ENCODE measurements around the gene ZDHHC8.

The ZDHHC8 gene

GRCh38 chr22:20096574-20097420 is 34.8 kb upstream of the ZDHHC8 start:
- no peak for DNase-seq

- no peak for DNase-seq
These were observed 32.4 kb upstream of the ZDHHC8 start for GRCh38 chr22:20099099-20099711.

GRCh38 chr22:20101638-20102037 is 30.0 kb upstream of the ZDHHC8 start:
- no peak for DNase-seq

DNA sequence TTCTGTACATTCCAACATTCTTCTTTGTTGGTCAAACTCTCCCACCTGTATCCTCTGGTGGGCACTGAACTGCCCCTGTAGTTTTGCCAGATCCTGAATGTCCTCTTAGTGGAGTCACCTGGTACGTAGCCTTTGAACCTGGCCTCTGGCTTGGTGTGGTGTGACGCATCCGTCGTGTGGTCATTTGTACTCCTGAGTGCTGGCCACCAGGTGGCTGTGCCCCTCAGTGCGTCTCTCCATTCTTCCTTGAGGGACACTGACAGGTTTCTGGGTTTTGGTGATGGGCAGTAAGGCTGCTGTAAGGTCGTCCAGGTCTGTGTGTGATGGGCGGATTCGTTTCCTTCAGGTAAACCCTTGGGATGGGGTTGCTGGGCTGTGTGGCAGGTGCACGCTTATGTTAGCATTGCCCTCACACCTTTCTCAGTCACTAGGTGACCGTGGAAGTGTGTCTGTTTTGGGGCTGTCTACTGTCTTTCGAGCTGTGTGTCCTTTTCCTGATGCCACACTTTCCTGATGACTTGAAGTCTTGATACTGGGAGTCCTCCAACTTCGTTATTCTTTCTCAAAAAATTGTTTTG is 29.3 kb upstream of the ZDHHC8 start:
- no peak for DNase-seq

- no peak for DNase-seq
These were observed 26.0 kb upstream of the ZDHHC8 start for GRCh38 chr22:20105456-20106204.

DNA sequence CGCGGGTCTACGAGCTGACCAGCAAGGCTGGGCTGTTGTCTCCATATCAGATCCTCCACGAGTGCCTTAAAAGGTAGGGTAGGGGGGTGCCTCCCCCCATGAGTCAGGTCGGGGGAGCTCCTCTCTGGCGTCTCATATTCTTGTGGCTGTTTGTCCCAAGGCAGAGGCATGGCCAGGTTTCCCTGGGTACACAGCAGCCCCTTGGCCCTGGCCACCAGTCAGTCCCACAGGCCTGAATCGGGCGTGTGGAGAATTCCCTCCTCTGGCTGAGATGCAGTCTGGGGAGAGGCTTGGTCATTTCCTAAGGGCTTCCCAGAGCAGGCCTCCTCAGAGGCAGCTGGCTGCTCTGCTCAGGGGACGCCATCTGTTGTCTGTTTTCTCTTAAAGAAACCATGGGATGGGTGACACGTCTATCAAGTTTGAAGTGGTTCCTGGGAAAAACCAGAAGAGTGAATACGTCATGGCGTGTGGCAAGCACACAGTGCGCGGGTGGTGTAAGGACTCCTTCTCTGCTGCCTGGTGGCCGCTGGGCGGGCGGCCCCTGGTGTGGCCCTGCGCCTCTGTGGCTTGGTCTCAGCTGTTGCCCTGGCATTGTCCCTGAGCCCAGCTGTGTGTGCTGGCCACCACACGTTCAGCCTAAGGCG is 25.3 kb upstream of the ZDHHC8 start:
- no peak for DNase-seq

- DNase-seq = no peak
These were observed 24.8 kb upstream of the ZDHHC8 start for GRCh38 chr22:20106849-20107237.

- no peak for DNase-seq
These were observed 24.1 kb upstream of the ZDHHC8 start for GRCh38 chr22:20107471-20107901.

DNA sequence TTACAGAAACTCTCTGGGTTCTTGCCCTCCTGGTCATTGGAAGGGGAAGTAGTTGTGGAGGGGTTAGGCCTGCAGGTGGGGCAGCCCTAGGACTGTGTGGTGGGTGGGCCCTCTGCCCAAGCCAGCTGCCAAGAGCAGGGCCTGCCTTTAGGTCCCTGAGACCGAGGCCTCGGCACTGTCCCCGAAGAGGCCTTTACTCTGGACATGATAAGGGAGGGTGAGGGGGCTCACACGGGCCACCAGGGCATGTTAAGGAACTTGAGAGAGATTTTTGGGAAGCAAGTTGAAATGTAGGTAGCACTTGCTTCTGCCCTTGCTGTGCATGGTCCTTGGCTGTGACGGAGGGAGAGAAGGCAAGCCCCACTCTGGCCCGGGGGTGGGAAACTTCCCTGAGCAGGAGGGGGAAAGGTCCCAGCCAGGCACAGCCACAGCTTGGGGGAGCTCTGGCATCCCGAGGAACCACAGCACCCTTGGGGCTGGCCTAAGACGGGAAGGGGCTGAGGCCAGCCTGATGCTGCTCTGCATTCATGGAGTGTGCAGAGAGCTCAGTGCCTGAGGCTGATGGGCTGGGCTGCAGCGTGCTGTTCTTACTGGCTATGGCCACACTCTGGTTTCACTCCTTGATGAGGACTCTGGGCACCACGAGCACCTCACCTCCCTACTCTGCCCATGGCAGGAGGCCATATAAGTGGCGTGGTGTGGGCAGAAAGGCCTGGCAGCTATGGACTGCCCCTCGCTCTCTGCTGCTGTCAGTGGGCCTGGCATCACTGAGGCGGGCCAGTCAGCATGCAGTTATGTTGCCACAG is 23.4 kb upstream of the ZDHHC8 start:
- DNase-seq = no peak

DNA sequence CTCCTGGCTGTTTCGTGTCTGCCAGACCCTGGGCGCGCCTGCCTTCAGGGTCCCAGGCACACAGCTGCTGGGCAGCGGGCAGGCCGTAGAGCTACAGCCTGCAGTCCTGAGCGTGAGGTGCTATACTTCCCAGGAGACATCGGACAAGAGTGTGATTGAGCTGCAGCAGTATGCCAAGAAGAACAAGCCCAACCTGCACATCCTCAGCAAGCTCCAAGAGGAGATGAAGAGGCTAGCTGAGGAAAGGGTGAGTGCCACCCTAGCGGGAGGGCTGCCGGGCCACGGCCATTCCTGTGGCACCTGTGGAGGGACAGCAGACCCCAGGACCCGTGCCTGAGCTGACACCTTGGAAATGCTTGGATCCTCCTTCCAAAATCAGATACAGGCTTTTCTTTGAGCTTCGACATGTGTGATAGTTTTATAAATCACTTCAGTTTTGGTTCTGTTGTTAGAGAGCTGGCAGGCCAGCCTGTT is 22.8 kb upstream of the ZDHHC8 start:
- no peak for DNase-seq

GRCh38 chr22:20109411-20110358 is 21.9 kb upstream of the ZDHHC8 start:
- DNase-seq = no peak

- DNase-seq = no peak
These were observed 21.1 kb upstream of the ZDHHC8 start for GRCh38 chr22:20110359-20110985.

DNA sequence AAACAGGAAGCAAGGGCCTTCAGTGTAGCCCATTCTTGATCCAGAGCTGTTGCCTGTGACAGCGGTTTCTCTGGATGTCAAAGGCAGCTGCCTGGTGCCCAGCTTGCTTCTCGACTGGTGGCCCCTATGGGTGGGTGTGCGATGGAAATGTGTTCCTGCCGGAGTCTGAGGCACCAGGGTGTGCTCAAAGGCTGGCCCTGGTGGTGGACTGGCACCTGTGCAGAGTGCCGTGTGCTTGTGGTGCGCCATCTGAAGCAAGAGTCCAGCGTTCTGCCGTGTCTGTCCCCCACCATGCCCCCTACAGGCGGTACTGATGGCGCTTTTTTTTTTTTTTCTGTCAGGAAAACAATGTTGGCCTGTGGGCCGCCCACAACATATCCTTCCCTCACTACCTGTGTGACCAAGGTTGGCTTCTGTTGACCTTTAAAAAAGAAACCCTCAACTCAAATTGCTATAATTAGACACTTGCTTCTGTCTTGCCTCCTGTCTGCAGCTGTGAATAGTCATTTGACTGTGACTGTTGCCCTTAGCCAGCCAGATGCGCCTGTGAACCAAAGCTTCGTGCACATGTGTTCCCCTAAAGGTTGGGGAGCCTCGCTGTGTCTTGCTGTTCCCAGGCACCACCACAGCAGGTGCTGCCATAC is 20.4 kb upstream of the ZDHHC8 start:
- no peak for DNase-seq

- no peak for DNase-seq
These were observed 19.6 kb upstream of the ZDHHC8 start for GRCh38 chr22:20111689-20112622.

DNA sequence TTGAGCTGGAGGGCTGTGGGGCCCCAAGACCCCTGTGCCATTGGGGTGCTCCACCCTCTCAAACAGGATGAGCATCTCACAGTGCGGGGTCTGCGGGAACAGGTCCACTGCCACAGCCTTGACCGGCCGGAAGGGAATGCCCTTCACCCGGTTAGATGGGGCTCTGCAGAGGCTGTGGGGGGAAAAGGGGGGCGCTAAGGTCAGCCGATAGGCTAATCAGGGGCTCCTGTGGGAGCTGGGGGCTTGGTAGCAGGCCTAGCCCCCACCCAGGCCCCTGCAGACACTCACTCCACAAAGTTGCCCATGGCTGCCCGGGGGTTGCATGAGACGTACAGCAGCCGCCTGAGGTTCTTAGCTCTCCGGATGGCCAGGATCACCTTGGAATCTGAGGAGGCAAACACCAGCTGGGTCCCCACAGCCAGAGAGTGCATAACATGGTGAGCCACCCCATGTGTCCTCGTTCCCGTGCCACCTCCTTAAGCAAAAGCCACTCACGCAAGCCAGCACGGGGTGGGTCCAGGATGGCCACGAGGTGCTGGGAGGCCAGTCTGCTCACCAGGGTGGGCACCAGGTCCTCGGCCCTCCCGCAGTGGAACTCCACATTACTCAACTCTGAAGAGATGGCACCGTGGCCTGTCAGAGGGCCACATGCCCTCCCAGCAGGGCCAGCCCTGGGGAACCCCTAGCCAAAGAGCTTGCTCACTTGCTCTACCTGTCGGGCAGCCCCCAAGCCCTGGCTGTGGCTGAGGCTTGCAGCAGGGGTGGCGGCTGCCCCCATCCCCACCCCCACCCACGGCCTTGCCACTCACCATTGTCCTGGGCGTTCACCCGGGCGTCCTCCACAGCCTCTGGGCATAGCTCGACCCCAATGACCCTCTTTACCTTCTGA is 18.7 kb upstream of the ZDHHC8 start:
- DNase-seq = no peak

- DNase-seq = no peak
These were observed 17.9 kb upstream of the ZDHHC8 start for GRCh38 chr22:20113551-20114310.

Data from stimulated activated CD4-positive, alpha-beta T cell treated with anti-CD3 and anti-CD28 coated beads, Interleukin-4, amount 100 ng/mL, for 1 hour (primary cell).